Ishikawa (cell line): ENCODE data around the gene R3HDM2.
A peak's percentile ranks its signal among the peaks of the same experiment; 100 is the strongest.

Experiments used
- CEBPB ChIP-seq: IDR thresholded peaks from 2 replicates; pipeline ENCODE4 v1.6.1; 2012
- CREB1 ChIP-seq: IDR thresholded peaks from 2 replicates; pipeline ENCODE4 v1.6.1; 2012; ENCODE audit warnings: low read depth
- EGR1 ChIP-seq: IDR thresholded peaks from 2 replicates; pipeline ENCODE4 v1.6.1; 2012
- EP300 ChIP-seq: IDR thresholded peaks from 2 replicates; pipeline ENCODE4 v1.6.1; 2012; ENCODE audit warnings: borderline replicate concordance
- FOXM1 ChIP-seq: IDR thresholded peaks from 2 replicates; pipeline ENCODE4 v1.6.1; 2012; ENCODE audit warnings: low read depth, borderline replicate concordance
- NFIC ChIP-seq: IDR thresholded peaks from 2 replicates; pipeline ENCODE4 v1.6.1; 2012
- RAD21 ChIP-seq: IDR thresholded peaks from 2 replicates; pipeline ENCODE4 v1.6.1; 2012; ENCODE audit warnings: low read depth
- TAF1 ChIP-seq: IDR thresholded peaks from 2 replicates; pipeline ENCODE4 v1.6.1; 2012; ENCODE audit warnings: low read depth, mild to moderate bottlenecking
- TCF12 ChIP-seq: IDR thresholded peaks from 2 replicates; pipeline ENCODE4 v1.6.1; 2012; ENCODE audit warnings: low read depth
- TEAD4 ChIP-seq: IDR thresholded peaks from 2 replicates; pipeline ENCODE4 v1.6.1; 2012
- YY1 ChIP-seq: IDR thresholded peaks from 2 replicates; pipeline ENCODE4 v1.6.1; 2012; ENCODE audit warnings: low read depth
- ZBTB7A ChIP-seq: IDR thresholded peaks from 2 replicates; pipeline ENCODE4 v1.6.1; 2012; ENCODE audit warnings: low read depth
- TF ChIP-seq, protein P1 (sequence below): IDR thresholded peaks from 2 replicates; pipeline ENCODE4 v1.6.1; 2012; ENCODE audit warnings: low read depth, mild to moderate bottlenecking
- TF ChIP-seq, protein P2 (sequence below): IDR thresholded peaks from 2 replicates; pipeline ENCODE4 v1.6.1; 2012
- TF ChIP-seq, protein P3 (sequence below): IDR thresholded peaks from 2 replicates; pipeline ENCODE4 v1.6.1; 2012

R3HDM2 gene

DNA sequence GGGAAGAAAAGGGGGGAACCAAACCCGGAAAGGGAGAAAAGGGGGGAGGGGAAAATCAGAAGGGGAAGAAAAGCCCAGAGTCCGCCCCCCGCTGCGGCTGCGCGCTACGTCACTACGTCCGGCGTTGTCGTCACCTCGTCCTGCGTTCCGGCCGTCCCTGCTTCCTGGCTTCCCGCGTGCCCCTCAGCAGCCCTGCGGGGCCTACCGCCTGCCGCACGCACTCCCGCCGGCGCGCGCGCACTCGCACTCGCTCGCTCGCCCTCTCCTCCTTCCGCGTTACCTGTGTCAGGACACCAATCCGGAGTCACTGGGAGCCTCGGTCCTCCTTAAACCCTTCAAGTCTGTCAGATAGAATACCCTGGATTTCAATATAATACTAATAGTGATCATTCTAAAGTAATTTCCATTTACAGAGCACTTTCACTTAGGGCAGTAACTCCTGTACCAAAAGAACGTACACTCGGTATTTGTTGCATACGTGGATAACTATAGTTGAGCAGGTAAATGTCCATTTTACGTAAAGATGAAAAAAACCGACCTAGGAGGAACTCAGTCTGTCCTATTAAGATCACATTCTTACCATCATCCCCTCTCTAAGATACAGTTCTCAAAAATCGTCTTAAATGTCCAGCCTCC lies at the start of gene R3HDM2:
TSS of gene R3HDM2 (minus strand) at position 113 of the 636 bp plus-strand sequence. CDS start 120,615 bp downstream, outside the sequence.
- TF ChIP-seq, protein P1, sequence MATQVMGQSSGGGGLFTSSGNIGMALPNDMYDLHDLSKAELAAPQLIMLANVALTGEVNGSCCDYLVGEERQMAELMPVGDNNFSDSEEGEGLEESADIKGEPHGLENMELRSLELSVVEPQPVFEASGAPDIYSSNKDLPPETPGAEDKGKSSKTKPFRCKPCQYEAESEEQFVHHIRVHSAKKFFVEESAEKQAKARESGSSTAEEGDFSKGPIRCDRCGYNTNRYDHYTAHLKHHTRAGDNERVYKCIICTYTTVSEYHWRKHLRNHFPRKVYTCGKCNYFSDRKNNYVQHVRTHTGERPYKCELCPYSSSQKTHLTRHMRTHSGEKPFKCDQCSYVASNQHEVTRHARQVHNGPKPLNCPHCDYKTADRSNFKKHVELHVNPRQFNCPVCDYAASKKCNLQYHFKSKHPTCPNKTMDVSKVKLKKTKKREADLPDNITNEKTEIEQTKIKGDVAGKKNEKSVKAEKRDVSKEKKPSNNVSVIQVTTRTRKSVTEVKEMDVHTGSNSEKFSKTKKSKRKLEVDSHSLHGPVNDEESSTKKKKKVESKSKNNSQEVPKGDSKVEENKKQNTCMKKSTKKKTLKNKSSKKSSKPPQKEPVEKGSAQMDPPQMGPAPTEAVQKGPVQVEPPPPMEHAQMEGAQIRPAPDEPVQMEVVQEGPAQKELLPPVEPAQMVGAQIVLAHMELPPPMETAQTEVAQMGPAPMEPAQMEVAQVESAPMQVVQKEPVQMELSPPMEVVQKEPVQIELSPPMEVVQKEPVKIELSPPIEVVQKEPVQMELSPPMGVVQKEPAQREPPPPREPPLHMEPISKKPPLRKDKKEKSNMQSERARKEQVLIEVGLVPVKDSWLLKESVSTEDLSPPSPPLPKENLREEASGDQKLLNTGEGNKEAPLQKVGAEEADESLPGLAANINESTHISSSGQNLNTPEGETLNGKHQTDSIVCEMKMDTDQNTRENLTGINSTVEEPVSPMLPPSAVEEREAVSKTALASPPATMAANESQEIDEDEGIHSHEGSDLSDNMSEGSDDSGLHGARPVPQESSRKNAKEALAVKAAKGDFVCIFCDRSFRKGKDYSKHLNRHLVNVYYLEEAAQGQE = no peak
- TF ChIP-seq FOXM1 (no peak), EP300 (no peak; the same call in 1 of the 2 replicates), CREB1 (peak; percentile 93), TCF12 (peak; percentile 47; the same call in 1 of the 2 replicates), NFIC (no peak), ZBTB7A (no peak), CEBPB (no peak), EGR1 (no peak), TAF1 (peak; percentile 89), TEAD4 (peak; percentile 60; the same call in 1 of the 2 replicates), YY1 (peak; percentile 16; the same call in 1 of the 2 replicates), RAD21 (no peak)
- TF ChIP-seq, protein P2, sequence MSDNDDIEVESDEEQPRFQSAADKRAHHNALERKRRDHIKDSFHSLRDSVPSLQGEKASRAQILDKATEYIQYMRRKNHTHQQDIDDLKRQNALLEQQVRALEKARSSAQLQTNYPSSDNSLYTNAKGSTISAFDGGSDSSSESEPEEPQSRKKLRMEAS = peak; percentile 99
- TF ChIP-seq, protein P3, sequence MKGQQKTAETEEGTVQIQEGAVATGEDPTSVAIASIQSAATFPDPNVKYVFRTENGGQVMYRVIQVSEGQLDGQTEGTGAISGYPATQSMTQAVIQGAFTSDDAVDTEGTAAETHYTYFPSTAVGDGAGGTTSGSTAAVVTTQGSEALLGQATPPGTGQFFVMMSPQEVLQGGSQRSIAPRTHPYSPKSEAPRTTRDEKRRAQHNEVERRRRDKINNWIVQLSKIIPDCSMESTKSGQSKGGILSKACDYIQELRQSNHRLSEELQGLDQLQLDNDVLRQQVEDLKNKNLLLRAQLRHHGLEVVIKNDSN = peak; percentile 55

DNA sequence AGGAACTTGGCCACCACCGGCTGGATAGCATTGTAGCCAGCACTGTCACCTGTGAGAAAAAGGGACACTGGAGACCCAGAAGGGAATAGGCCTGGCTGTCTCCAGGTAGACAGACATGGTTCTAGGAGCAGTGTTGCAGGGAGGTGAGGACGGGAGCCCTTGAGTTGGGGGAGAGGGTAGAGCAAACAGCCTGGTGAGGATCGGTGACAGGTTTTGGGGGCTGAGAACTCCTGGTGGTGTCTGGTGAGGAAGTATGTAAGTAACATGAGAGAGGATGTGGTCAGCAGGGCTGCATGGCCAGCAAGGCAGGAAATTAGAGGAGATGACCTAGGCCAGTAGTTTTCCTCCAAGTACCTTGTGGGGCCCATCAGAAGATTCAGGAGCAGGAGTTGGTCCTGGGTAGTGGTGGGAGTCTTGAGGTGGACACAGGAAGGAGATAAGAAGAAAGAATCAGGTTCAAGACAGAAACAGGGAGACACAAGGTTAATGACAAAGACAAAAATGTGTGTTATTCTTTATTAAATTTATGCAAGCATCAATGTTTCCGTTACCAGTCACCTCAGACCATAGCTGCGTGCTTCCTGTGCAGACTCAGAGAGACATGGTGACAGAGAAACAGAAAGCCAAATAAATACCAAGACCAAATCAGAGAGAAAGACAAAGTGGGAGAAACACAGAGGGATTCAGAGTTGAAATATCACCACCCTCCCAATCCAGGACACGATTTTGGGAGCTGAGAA lies 48.7 kb upstream of the R3HDM2 start, which contains the start of gene ARHGAP9:
TSS of gene ARHGAP9 (minus strand) at position 491 of the 740 bp plus-strand sequence. CDS start at position 31, 460 bp downstream.
- TF ChIP-seq TCF12 = no peak
- TF ChIP-seq, protein P2 = no peak
- TF ChIP-seq ZBTB7A = no peak
- no peak for TF ChIP-seq EP300
- no peak for TF ChIP-seq CREB1
- TF ChIP-seq, protein P1 = no peak
- no peak for TF ChIP-seq NFIC
- no peak for TF ChIP-seq YY1
- TF ChIP-seq TEAD4 = no peak
- TF ChIP-seq, protein P3 = no peak
- no peak for TF ChIP-seq EGR1
- TF ChIP-seq TAF1 = no peak
- no peak for TF ChIP-seq CEBPB
- no peak for TF ChIP-seq FOXM1

DNA sequence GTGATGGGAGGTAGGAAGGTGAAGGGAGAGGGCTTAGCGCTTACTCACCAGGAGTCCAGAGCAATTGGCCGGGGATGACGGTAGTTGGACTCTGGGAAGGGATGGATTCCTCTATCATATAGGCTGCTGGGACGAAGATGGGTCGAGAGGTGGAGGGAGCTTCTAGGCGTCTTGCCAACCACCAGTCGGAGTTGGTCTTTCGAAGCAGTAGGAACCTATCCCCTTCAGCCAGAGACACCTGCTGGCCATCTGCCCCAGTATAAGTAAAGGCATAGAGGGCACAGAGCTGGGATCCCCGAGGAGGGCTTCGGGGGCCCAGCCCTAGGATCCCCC lies 48.2 kb upstream of the R3HDM2 start:
- TF ChIP-seq EP300 = no peak
- no peak for TF ChIP-seq ZBTB7A
- TF ChIP-seq TCF12 = no peak
- TF ChIP-seq CEBPB = no peak
- TF ChIP-seq, protein P3 = no peak
- TF ChIP-seq TAF1 = no peak
- TF ChIP-seq EGR1 = no peak
- TF ChIP-seq TEAD4 = no peak
- no peak for TF ChIP-seq NFIC
- no peak for TF ChIP-seq YY1
- TF ChIP-seq, protein P2 = no peak
- TF ChIP-seq RAD21 = no peak
- no peak for TF ChIP-seq FOXM1
- TF ChIP-seq, protein P1 = no peak
- TF ChIP-seq CREB1 = no peak
